Kidney (tissue), 14 donors: Measurements from ENCODE around the gene OSBPL9. TPM values are rescaled to one million over a fixed set of nuclear protein-coding genes. Genes with fewer than 3 reads are reported as not detected.

ENCODE experiments used
- DNase-seq, 5 donors: peaks; one replicate each; pipeline ENCODE4 v3.0.0-alpha.2; 2013 to 2020
- FAIRE-seq: peaks from 2 replicates; lab custom pipeline; 2012; peaks lifted over from hg19 to GRCh38; lab: Jason Lieb, UNC
- H3K27ac ChIP-seq, 2 donors: one replicate each; pipeline ENCODE4 v1.7.0; 2013; ENCODE audit warnings: low read depth in 2 of 2, low read length in 2 of 2, inconsistent platforms in 1 of 2
- H3K27me3 ChIP-seq: one replicate; pipeline ENCODE4 v1.7.1; 2013; ENCODE audit warnings: low read length, inconsistent platforms; ENCODE audit not compliant: control insufficient read depth, insufficient read depth
- H3K36me3 ChIP-seq, 3 donors: one replicate each; pipeline versions ENCODE4 v1.7.0 to v1.7.1; 2013; ENCODE audit warnings: low read length in 3 of 3, control low read depth in 1 of 3, inconsistent platforms in 1 of 3; ENCODE audit not compliant: insufficient read depth in 3 of 3, control insufficient read depth in 2 of 3
- H3K4me1 ChIP-seq, 3 donors: one replicate each; pipeline versions ENCODE4 v1.7.0 to v1.7.1; 2013; ENCODE audit warnings: low read length in 3 of 3, inconsistent platforms in 1 of 3, low read depth in 1 of 3; ENCODE audit not compliant: control insufficient read depth in 2 of 3, insufficient read depth in 2 of 3
- H3K4me3 ChIP-seq, 3 donors: one replicate each; pipeline versions ENCODE4 v1.7.0 to v1.8.1; 2013; ENCODE audit warnings: low read length in 3 of 3, control low read depth in 1 of 3, inconsistent platforms in 1 of 3
- H3K9ac ChIP-seq, 3 donors: one replicate each; pipeline versions ENCODE4 v1.7.0 to v1.7.1; 2013; ENCODE audit warnings: low read length in 3 of 3, control low read depth in 1 of 3, inconsistent platforms in 1 of 3
- H3K9me3 ChIP-seq, 3 donors: one replicate each; pipeline versions ENCODE4 v1.7.0 to v1.7.1; 2013; ENCODE audit warnings: low read length in 3 of 3, control low read depth in 1 of 3, inconsistent platforms in 1 of 3; ENCODE audit not compliant: control insufficient read depth in 2 of 3, insufficient read depth in 1 of 3
- CTCF ChIP-seq: IDR thresholded peaks from 3 replicates; pipeline ENCODE4 v1.5.1; 2012; ENCODE audit warnings: mild to moderate bottlenecking, moderate library complexity, borderline replicate concordance; ENCODE audit not compliant: insufficient read depth; ENCODE audit errors: extremely low read depth
- intact Hi-C: fragments of 100-400 bp; cut with DNase I; formaldehyde crosslinking; loops from one replicate; pipeline ENCODE4 v1.11.1; 2022
- polyA plus RNA-seq: library from polyadenylated mRNA; stranded (reverse); fragments of 350-450 nt; fragmentation: Illumina TruSeq; extraction: RNeasy Lipid Tissue Mini Kit (QIAGEN cat#74804); gene quantifications from one replicate; pipeline ENCODE4 v1.2.3, GENCODE V29; 2014; ENCODE audit warnings: low read depth, low replicate concordance; ENCODE audit not compliant: insufficient read depth
- total RNA-seq: library from RNA; stranded (reverse); fragmentation: NEBNext Ultra II Directional; extraction: Animal tissue kit (Norgen Biotek cat#: 25700); gene quantifications from one replicate; pipeline ENCODE4 v1.2.1, GENCODE V29; 2021
- donor health status: control.
- donor health status: control.
- donor health status: control.
- donor health status: control.
- donor health status: control.
- donor health status: DM: yes; HTN: yes; CAD: no.
- donor health status: Normal renal cell carcinoma (clear cell type).

Gene OSBPL9
- total and polyA plus RNA-seq, 2 donors from 2014 or later: 73.2 to 76.6 TPM

DNA sequence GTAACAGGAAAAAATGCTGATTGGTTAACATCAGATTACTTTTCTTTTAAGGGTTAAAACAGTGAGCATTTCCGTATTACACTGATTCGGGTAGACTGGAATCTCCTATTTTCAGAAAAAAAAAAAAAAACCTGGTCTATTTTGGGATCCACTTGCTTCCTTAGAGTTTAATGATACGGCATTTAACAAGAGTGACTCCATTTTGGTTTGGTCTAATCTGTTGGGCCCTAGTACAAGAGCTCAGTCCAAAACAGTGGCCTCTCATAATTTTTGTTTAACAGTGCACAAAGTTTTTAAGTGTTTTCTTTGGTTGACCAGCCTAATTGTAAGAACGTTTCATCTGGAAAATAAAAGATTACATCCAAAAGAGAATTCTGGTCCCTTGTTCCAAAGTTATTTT lies 141.4 kb downstream of the OSBPL9 start:
- Histone ChIP-seq H3K9ac (no peak overlapping the region), H3K4me1 (no peaks in the 10 kb centered on the region), H3K4me3 (no peak overlapping the region), H3K9me3 (no peaks in the 10 kb centered on the region), H3K36me3 (peaks cover 0 to 8% (median 0%) of the 10 kb centered on the region in 3 donors), H3K27ac (no peak overlapping the region), H3K27me3 (no peaks in the 10 kb centered on the region)
- TF ChIP-seq CTCF: no peak
- FAIRE-seq: no peak
- no peak for DNase-seq
- intact Hi-C loops: no loop called here

GRCh38 chr1:51760872-51761271 lies 144.0 kb downstream of the OSBPL9 start:
- no peak for TF ChIP-seq CTCF
- Histone ChIP-seq H3K9ac (no peak overlapping the region), H3K9me3 (no peaks in the 10 kb centered on the region), H3K4me1 (no peaks in the 10 kb centered on the region), H3K36me3 (peaks cover 0 to 4% (median 0%) of the 10 kb centered on the region in 3 donors), H3K27ac (no peak overlapping the region), H3K27me3 (no peaks in the 10 kb centered on the region), H3K4me3 (no peak overlapping the region)
- no peak for FAIRE-seq
- no peak for DNase-seq
- intact Hi-C loops: no loop called here

DNA sequence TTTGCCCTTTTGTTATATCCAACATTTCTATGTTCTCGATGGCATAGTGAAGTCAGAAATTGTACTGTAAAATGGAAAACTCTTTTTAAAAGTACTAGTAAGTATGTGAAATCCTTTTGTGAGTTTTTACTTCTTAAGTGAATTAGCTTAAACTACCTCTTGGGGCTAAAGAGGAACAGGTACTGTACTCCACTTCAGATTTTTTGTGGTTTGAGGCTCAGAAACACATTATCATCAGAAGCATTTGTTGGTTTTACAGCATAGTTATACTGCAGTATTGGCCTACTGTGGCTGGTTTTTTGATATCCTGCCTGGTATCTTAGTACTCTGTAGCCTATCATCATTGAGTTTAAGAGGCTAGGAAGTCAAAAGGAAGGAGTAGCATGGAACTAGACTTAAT lies 144.5 kb downstream of the OSBPL9 start:
- no peak for DNase-seq
- H3K9me3 ChIP-seq: no peaks in the 10 kb centered on the region
- intact Hi-C loops: no loop called here
- TF ChIP-seq CTCF: no peak
- no peaks in the 10 kb centered on the region for H3K27me3 ChIP-seq
- FAIRE-seq: no peak
- H3K4me3 ChIP-seq: no peak overlapping the region
- no peak overlapping the region for H3K9ac ChIP-seq
- H3K4me1 ChIP-seq: no peaks in the 10 kb centered on the region
- H3K27ac ChIP-seq: no peak overlapping the region
- peaks cover 0 to 2% (median 0%) of the 10 kb centered on the region in 3 donors for H3K36me3 ChIP-seq

DNA sequence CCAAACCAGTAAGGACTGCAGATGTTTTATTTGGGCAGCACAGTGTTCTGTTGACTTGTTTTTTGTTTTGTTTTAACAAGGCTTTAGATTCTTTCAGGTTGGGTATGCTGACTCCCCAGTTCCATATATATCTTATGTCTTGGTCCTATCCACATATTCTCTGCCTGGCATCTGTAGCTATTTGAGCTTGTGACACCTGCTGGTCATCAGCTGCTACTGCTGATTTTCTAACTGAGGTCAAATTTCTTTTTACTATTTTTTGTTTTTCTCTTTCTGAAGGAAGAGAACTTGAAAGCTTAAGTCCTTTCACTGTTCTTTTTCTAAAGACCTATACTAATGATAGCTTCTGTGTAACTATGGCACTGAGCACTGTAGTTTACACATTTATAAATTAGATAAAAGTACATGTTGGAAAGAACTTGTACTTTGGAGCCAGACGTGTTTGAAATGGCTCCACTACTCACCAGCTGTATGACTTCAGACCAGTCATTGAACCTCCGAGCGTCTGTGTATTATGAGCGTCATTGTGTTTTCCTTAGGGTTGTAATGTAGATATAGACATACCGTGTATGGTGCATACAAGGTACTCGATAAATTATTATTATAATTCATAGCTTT lies 152.2 kb downstream of the OSBPL9 start:
- no peaks in the 10 kb centered on the region for H3K9me3 ChIP-seq
- H3K9ac ChIP-seq: no peak overlapping the region
- intact Hi-C loops: no loop called here
- H3K4me3 ChIP-seq: no peak overlapping the region
- no peaks in the 10 kb centered on the region for H3K27me3 ChIP-seq
- H3K4me1 ChIP-seq: peaks cover 0 to 3% (median 0%) of the 10 kb centered on the region in 3 donors
- peak; percentile 94 for FAIRE-seq
- peak; percentile 81 for TF ChIP-seq CTCF
- peaks cover 7 to 18% (median 17%) of the 10 kb centered on the region in 3 donors for H3K36me3 ChIP-seq
- DNase-seq: peak in 3 of 5 donors; percentile 29 to 80 (median 70)
- H3K27ac ChIP-seq: no peak overlapping the region
